Measurements from ENCODE around the gene PLSCR2. TPM values are rescaled to one million over a fixed set of nuclear protein-coding genes. Genes with fewer than 3 reads are reported as not detected.

Gene PLSCR2
- total RNA-seq, 2 donors from 2014 or later, result not detected

Other genes starting within 250 kb of the PLSCR2 start
- gene PLSCR4, start 218.5 kb downstream of the PLSCR2 start, total RNA-seq, result not detected
- gene PLSCR1, start 75.0 kb upstream of the PLSCR2 start, total RNA-seq, result 10 to 100 TPM; 22.6 to 48.0 TPM
- not detected for gene PLSCR5, start 135.8 kb upstream of the PLSCR2 start, total RNA-seq